ENCODE measurements around the gene CARMIL1.

Gene CARMIL1

DNA sequence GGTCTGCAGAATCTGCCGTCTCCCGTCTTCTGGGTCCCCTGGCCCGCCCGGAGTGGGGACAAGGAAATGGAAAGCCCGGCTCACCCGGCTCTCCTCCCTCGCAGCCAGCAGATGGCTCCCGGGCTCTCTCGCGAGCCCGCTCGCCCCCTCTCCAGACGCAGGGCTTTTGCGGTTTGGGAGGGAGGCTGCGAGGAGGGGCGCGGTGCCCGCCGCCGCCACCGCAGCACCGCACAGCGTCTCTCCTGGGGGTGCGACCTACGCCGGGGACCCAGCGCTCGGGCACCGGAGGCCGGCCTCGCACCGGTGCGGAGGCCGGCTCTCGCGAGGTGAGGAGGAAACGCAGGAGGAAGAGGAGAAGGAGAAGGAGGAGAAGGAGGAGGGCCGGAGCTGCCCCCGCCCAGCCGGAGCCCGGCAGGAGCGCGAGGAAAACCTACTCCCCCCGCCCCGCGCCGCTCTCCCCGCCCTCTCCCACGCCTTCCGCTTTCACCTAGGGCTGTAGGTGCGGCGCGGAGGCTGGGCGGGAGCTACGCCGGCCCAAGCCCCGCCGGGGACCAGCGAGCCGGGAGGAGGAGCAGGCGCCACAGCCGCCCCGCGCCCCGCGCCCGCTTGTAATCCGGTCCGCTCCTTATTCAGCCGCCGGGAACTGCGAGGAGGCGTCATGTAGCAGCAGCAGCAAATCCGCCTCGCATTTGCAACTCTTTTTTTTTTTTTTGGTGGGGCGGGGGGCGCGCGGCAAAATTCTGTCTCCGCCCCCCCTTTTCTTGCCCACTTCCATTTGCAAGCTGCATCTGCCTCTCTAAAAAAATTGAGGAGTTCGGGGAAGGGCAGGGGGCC lies at the start of gene CARMIL1:
TSS of gene CARMIL1 (plus strand) at position 461 of the 834 bp plus-strand sequence. CDS start 422 bp downstream, outside the sequence.
- DNase-seq (ENCODE audit: low read depth in 2 of 3, low spot score in 2 of 3) = peak; percentile 42 to 51 (median 43)

DNA sequence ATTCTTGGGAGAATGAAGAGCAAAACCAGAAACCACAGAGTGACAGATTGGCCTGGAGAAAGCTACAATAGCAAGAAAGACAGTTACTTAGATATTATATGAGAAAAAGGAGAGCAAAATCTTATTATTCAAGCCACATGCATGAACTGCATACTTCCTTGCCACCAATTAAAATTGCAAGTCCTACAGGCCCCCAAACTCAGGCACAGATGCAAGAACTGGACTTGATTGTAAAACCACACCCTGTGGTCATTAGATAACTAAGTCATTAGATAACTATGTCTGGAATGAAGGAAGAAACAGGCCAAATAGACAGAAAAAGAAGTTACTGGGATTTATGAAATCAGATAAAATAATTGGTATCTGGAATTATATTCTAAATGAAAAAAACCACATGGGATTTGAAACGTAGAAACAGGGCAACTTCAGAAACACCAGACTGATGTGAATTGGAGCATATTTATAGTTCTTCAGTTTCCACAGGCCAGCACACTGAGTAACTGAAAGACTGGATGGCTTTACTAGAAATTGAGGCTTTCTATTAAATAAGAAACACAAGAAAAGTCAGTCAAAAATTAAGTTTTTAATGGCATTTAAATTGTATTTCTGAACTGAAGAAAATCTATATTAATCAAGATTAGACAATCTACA lies 49.4 kb upstream of the CARMIL1 start:
- no peak for DNase-seq (ENCODE audit: low read depth in 2 of 3, low spot score in 2 of 3)

DNA sequence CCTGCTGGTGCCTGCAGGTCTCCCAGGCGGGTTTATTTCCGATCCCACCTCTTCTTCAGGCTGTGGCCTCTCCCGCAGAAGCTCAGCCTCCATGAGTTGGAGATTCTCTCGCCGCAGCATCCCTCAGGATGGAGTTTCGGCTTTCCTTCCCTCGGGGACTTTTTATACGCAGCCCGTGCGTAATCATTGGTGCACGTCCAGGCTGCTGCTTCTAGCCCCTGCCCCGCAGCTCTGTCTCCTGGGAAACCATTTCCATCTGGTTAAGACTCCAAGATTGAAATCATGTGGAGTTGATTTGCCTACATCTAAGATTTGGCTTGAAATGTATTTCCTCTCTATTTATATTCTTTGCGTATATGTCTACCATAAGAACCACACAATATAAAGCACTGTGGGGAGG lies 46.7 kb upstream of the CARMIL1 start:
- DNase-seq (ENCODE audit: low read depth in 2 of 3, low spot score in 2 of 3) = no peak

DNA sequence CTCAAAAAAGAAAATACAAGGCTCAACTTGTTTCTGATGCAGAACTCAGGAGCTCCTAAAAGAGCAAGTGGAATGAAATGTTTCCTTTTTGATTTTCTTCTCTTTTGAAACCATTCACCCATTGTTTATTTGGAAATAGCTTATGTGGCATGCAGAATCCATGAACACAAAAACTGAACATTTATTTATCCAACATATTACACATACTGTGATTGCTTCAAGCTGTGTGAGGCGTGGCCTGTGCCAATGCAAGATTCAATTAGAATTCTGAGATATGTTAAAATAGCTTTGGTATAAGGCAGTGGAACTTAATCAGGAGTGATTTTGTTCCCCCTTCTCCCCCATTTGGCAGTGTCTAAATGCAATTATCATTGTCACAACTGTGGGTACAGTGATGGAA lies 45.9 kb upstream of the CARMIL1 start:
- no peak for DNase-seq (ENCODE audit: low read depth in 2 of 3, low spot score in 2 of 3)

DNA sequence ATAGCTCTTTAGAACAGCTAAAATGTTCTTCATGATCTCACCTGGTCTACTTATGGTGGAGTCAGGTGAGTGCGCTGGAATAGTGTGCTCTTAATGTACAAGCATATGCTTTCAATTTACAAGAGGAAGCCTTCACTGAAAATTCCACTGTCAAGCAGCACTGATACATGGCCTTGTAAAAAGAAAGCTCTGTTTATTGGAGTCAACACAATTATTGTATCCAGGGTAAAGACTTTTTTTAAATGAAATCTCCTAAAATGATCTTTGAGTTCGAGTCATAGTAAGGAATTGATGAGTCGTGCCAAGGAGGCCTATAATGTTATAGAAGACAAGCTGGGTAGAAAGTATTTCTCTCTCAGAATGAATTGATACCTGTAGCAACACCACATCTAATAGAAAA lies 41.6 kb upstream of the CARMIL1 start:
- DNase-seq (ENCODE audit: low read depth in 2 of 3, low spot score in 2 of 3) = no peak

DNA sequence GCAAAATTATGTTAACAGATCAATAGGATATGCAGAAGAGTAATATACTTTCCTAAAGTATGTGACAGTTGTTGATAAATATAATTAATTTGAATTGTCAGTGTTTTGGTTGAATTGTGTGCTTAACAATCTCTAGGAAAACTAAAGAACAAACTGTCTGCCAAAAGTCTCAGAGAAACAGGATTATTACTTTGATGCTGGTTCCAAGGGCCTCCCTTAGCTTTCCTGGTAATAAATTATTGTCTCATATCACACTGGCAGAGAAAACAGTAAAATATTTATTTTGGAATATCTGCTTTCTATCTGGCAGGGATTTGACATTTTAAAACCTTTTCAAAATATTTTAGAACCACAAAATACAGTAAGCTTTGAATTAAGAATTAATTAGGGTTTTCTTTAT lies 40.1 kb upstream of the CARMIL1 start:
- DNase-seq (ENCODE audit: low read depth in 2 of 3, low spot score in 2 of 3) = no peak

DNA sequence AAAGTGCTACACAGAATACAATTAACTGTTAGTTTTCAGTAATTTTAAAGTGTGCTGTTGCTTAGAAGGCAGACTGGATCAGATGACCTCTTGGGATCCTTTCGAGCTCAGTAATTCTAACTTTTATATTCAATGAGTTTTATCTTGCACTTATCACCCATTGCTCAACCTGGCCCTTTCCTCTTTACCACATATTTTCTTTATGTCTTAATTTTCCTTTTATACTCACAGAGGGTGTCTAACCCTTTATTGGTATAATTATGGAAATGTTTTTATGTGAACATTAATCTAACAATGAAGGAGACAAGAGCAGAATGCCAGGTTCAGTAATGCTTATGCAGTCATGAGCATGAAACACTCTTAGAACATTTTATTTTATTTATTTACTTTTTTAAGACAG lies 39.7 kb upstream of the CARMIL1 start:
- no peak for DNase-seq (ENCODE audit: low read depth in 2 of 3, low spot score in 2 of 3)

DNA sequence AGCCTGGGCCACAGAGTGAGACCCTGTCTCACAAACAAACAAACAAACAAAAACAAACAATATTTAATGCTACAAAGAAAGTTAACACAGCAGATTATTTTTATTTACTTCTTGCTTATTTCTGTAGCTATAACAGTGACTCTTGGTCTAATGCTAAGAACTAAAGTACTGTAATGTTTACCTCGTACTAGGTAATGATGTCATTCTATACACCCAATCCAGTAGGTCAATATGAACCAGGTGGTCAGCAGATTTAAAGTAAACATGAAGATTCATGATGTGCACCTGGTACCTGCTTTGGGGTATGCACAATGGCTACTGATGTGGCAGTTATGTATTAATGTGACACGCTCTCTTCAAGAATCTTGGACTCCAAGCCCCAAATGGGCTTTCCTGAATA lies 36.6 kb upstream of the CARMIL1 start:
- no peak for DNase-seq (ENCODE audit: low read depth in 2 of 3, low spot score in 2 of 3)

DNA sequence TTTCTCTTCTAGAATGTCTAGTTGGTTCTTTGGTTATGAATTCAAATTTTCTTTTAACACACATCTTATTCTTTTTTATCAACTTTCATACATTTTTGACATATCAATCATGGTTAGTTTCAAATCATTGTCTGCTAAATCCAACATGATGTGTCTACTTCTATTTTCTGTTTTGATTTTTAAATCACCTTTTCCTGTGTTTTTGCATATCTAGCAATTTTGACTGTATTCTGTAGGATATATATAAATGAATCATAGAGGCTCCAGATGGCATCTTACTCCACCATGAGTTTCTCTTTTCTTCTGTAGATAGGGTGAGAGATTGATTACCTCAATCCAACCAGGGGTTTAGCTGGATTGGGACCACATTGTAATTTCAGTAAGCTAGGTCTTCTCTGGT lies 34.3 kb upstream of the CARMIL1 start:
- DNase-seq (ENCODE audit: low read depth in 2 of 3, low spot score in 2 of 3) = no peak

DNA sequence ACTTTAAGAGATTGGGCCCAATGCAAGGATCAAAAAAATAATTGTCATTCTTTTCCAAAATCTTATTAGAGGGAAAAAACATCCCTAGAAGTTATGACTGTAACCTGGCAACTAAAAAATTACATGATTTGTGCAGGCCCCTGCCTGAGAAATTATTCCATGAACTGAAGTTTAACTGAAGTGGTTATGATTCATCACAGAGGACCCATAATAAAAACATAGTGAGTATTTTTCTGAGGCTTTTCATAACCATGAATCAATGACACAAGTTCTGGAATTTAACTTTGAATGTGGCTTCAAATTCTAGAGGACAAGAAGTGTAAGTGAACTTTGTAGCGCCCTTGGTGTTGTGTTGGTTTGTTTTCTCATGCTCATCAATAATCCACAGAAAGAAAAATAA lies 31.1 kb upstream of the CARMIL1 start:
- no peak for DNase-seq (ENCODE audit: low read depth in 2 of 3, low spot score in 2 of 3)

DNA sequence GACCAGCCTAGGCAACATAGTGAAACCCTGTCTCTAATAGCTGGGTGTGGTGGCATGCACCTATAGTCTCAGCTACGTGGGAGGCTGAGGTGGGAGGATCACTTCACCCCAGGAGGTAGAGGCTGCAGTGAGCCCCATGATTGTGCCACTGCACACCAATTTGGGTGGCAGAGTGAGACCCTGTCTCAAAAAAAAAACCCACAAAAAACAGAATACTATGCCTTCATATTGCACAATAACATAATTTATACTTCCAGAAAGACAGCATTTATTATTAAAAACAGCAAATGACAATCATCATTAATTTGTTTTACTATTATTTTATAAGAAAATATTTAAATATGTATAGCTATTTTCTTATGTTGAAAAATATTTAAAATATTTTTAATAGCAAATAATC lies 30.0 kb upstream of the CARMIL1 start:
- DNase-seq (ENCODE audit: low read depth in 2 of 3, low spot score in 2 of 3) = no peak

DNA sequence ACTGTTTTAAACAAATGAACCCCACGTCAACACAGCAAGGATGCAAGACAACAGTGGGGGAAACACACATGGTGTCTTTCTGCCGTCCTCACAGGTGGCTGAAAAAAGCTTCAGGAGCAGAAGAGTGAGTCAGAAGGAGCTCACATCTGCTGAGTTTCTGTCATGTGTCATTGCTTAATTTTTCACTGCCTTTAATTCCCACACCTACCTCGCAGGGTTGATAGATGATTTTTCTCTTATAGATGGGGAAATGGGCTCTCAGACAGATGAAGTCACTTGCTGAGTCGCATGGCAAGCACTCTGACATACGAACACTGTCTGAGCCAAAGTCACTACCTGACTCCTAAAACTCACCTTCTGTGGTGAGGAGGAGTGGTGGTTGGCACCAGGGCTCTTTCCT lies 28.3 kb upstream of the CARMIL1 start:
- peak in 1 of 3 experiments; percentile 4 for DNase-seq (ENCODE audit: low read depth in 2 of 3, low spot score in 2 of 3)

DNA sequence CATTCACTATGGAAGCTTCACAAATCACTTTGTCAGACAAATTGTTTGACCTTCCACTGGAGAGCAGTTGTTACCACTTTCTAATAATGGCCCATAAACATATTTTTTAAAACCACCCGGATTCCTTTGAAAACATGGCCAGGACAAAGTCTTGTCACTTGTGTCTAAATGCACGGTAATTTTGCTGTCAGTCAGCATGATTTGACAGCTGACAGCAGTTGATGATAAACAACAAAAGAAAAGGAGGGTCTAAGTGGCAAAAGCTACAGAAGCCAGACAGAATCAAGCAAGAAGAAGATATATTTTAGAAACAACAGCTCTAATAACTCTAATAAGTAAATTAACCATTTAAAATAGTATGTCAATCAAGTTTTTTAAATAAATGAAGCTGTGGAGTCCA lies 27.7 kb upstream of the CARMIL1 start:
- no peak for DNase-seq (ENCODE audit: low read depth in 2 of 3, low spot score in 2 of 3)

DNA sequence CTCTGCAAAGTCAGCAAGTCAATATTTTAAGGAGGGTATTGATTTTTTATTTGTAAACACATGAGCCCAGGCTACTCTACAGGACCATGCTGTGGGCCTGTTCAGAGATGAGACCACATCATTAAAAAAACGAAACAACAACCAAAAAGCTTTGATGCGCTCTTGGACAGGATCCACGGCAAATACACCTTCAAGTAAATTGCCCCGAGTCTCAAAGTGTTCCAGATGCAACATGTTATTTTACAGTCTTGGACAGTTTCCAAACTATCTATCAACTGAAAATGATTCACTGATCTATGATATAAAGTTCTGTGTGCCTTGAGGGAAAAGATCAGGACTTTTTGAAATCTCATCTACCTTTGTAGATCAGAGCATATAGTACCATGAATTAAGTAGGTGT lies 25.8 kb upstream of the CARMIL1 start:
- DNase-seq (ENCODE audit: low read depth in 2 of 3, low spot score in 2 of 3) = no peak

DNA sequence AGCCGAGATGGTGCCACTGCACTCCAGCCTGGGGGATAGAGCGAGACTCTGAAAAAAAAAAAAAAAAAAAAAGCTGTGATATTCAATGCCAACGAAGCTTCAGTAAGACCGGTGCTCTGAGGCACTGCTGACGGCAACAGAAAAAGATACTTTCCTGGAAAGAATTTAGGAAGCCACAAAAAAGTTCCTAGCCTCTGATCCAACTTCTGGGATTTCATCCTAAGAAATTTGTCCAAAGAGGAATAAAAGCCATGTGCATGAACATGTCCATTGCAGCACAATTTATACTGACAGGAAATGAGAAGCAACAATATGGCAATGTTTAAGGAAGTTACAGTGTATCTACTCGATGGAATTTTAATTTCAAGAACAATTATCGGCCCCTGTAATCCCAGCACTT lies 24.5 kb upstream of the CARMIL1 start:
- no peak for DNase-seq (ENCODE audit: low read depth in 2 of 3, low spot score in 2 of 3)

DNA sequence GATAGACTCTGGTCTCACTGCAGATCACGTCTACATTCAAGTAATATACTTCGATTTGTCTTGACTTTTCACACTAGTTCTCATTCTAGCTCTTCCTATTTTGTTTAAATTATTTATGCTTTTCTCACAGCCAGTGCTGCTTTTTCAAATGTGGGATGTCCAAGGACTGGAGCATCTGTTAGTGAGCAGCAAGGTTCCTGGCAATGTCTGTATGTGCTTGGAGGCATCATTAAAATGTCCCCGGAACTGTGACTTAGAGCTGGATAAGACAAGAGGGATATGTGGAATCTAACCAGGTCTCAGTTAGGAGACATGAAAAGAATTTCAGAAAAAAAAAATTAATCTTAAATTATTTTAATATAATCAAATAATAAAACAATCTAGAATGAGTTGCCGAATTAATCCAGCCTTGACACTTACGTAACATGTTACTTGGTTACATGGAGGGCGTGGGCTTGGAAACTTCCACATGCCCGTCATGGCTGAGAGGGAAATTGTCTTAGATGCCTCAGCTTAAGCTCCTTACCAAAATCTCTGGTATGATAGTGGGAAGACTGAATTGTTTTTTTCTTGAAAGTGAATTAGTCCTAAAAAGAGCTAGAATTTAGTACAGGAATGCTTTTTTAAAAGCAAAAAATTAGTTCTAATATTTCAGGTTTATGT lies 21.4 kb upstream of the CARMIL1 start:
- DNase-seq (ENCODE audit: low read depth in 2 of 3, low spot score in 2 of 3) = no peak

DNA sequence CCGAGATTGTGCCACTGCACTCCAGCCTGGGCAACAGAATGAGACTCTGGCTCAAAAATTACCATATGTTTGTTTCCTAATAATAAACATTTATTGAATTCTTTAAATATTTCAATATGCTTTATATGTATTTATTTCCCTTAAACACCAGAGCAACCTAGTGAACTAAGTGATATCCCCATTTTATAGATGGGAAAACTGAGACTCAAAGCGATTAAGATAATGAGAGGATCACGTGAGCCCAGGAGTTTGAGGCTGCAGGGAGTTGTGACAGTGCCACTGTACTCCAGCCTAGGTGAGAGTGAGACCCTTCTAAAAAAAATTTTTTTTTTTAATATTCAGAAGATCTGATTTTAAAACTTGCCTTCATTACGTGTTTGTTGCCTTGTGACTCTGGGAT lies 19.4 kb upstream of the CARMIL1 start:
- DNase-seq (ENCODE audit: low read depth in 2 of 3, low spot score in 2 of 3) = no peak

DNA sequence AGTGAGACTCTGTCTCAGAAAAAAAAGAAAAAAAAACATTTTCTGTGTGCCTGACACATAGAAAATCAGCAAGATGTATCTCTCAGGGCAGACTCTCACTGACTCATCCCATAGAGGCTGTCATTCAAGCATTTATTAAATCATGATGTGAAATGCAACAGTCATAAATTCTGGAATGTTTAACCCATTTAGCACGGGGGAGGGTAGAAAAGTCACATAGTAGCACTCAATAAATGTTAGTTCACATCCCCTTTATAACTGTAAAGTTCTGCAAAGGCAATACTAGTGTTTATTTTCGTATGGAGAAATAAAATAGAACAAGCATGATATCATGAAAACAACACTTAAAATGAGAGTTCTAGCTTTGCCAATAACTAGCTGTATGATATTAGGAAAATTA lies 15.5 kb upstream of the CARMIL1 start:
- no peak for DNase-seq (ENCODE audit: low read depth in 2 of 3, low spot score in 2 of 3)

DNA sequence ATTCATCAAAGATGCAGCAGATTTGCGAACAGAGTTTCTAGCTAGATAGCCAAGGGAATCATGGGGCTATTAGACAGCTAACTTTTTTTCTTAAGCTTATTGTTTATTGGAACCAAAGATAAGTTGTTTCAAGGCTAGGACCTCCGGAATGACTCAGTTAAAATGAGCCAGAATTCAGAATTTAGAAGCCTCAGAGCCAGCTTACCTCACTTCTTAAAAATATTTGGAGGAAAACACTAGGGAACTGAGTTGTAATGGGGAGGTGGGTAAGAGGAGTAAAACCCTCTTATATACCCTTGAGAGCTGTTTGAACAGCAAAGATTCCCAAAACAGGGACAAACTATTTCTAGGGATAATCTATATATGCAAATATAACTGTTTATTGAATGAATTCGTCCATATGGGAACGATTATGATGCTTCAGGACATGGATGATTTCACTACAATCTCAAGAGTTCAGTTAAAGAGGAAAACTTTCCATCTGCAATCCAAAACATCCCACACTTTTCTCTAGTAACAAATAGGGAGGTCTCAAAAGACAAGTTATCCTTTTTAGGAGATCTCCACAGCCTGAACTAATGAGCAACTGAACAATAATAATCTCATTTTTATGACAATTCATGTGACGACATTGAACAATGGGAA lies 12.6 kb upstream of the CARMIL1 start:
- no peak for DNase-seq (ENCODE audit: low read depth in 2 of 3, low spot score in 2 of 3)

DNA sequence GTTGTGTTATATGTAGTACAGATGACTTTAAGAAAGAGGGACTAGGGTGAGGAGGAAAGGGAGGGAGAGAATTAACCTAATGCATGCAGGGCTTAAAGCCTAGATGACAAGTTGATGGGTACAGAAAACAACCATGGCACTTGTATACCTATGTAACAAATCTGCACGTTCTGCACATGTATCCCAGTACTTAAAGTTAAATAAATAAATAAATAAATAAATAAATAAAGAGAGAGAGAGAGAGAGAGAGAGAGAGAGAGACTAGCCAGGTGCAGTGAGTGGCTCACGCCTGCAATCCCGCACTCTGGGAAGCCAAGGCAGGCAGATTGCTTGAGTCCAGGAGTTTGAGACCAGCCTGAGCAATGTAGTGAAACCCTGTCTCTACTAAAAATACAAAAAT lies 11.5 kb upstream of the CARMIL1 start:
- DNase-seq (ENCODE audit: low read depth in 2 of 3, low spot score in 2 of 3) = no peak

DNA sequence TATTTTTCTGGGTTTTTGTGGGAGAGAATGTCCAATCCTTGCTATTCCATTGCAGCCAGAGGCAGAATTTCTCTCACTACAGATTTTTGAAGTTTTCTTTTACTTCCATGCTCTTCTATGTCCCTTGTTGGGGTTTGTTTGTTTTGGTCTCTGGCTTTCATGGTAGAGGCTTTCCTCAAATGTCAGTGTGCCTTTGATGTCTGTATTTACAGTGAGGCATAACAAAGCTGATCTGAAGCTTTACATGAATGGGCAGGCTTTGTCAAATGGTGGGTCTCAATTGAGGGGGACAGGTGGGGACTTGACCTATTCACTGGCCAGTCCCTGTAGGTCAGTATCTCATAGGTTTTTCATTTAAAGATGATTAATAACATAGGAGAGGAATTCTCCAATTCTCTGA lies 8.6 kb upstream of the CARMIL1 start:
- no peak for DNase-seq (ENCODE audit: low read depth in 2 of 3, low spot score in 2 of 3)

DNA sequence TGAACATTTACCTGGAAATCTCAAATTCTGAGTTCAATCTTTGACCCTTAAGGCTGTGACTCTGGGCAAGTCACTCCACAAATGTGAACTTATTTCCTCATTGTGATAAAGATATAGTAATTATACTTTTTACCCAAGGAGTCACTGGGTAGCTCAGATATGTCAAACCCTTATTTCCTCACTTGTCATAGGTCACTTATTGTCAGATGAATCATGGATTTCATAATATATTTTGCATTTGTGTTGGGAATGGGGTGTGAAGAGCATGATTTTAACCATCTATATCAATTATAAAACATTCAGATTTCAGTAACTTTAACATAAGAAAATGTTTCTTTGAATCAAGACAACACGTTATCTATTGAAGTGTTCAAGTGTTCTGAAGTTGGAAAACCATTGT lies 3.7 kb upstream of the CARMIL1 start:
- no peak for DNase-seq (ENCODE audit: low read depth in 2 of 3, low spot score in 2 of 3)

Data from activated CD8-positive, alpha-beta memory T cell treated with anti-CD3 and anti-CD28 coated beads for 48 hours (primary cell).